GM18951 (cell line): ENCODE data around the gene HIF1A.

Source experiments
- POLR2A ChIP-seq: IDR thresholded peaks from 4 replicates; pipeline ENCODE4 v1.6.1; 2011; ENCODE audit warnings: mild to moderate bottlenecking; ENCODE audit not compliant: insufficient read length, insufficient read depth; ENCODE audit errors: extremely low read depth
- in situ Hi-C: fragments of 300-500 bp; cut with MboI; formaldehyde crosslinking; loops from one replicate; pipeline ENCODE4 v1.12.0; 2022; ENCODE audit warnings: low sequenced_read_pairs, mixed read lengths, inconsistent platforms; ENCODE audit not compliant: unreplicated experiment

HIF1A gene

GRCh38 chr14:61690039-61690438 lies 5.3 kb upstream of the HIF1A start:
- TF ChIP-seq POLR2A = no peak
- in situ Hi-C loops = no loop called here

GRCh38 chr14:61690982-61691381 lies 4.3 kb upstream of the HIF1A start:
- TF ChIP-seq POLR2A = no peak
- in situ Hi-C loops = no loop called here

- no peak for TF ChIP-seq POLR2A
- in situ Hi-C loops = no loop called here
Measured at GRCh38 chr14:61691495-61691894, 3.8 kb upstream of the HIF1A start.

GRCh38 chr14:61694039-61694438 lies 1.3 kb upstream of the HIF1A start:
- TF ChIP-seq POLR2A = no peak
- in situ Hi-C loops = no loop called here

GRCh38 chr14:61695695-61696527 lies 598 bp downstream of the HIF1A start:
- in situ Hi-C loops = no loop called here
- no peak for TF ChIP-seq POLR2A

GRCh38 chr14:61696753-61697318 lies 1.5 kb downstream of the HIF1A start:
- in situ Hi-C loops = no loop called here

GRCh38 chr14:61698206-61698980 lies 3.1 kb downstream of the HIF1A start:
- no peak for TF ChIP-seq POLR2A
- in situ Hi-C loops = no loop called here

More at GRCh38 chr14:61696753-61697318, 1.5 kb downstream of the HIF1A start:
- no peak for TF ChIP-seq POLR2A

- no peak for TF ChIP-seq POLR2A
- in situ Hi-C loops = no loop called here
Measured at GRCh38 chr14:61699027-61699426, 3.7 kb downstream of the HIF1A start.

GRCh38 chr14:61700104-61700886 lies 5.0 kb downstream of the HIF1A start:
- no peak for TF ChIP-seq POLR2A
- in situ Hi-C loops = no loop called here

- no peak for TF ChIP-seq POLR2A
- in situ Hi-C loops = no loop called here
Measured at GRCh38 chr14:61701946-61702345, 6.6 kb downstream of the HIF1A start.

GRCh38 chr14:61703342-61704129 lies 8.2 kb downstream of the HIF1A start:
- no peak for TF ChIP-seq POLR2A

GRCh38 chr14:61704554-61704953 lies 9.2 kb downstream of the HIF1A start:
- in situ Hi-C loops = no loop called here
- TF ChIP-seq POLR2A = no peak

More at GRCh38 chr14:61703342-61704129, 8.2 kb downstream of the HIF1A start:
- in situ Hi-C loops = no loop called here
